ENCODE data around the gene NCOA1. TPM values are rescaled to one million over a fixed set of nuclear protein-coding genes. Genes with fewer than 3 reads are reported as not detected.

Gene NCOA1
- total and polyA plus RNA-seq, 10 of the 15 experiments (the other 5 are each of a cell fraction or from before 2014, with no cell fraction given): 1.8 to 35.6 (median 6.1) TPM

GRCh38 chr2:24621779-24622538, 130.9 kb downstream of the NCOA1 start (continued):
- TF ChIP-seq BCLAF1 (IDR thresholded peaks at IDR 0.05) (no peak), RAD21 (IDR thresholded peaks at IDR 0.05; ENCODE audit: insufficient read depth, low read depth, low read length) (no peak), MTA2 (IDR thresholded peaks at IDR 0.05; ENCODE audit: low read depth) (no peak)

GRCh38 chr2:24623535-24623934, 132.5 kb downstream of the NCOA1 start:
- POLR2A ChIA-PET: no interaction called here
- Histone ChIP-seq H3K9ac (ENCODE audit: control insufficient read depth, insufficient read depth, low read length) (no peak overlapping the region), H3K9me3 (replicated peaks; ENCODE audit: control insufficient read depth, insufficient read depth, low read length) (no peaks in the 10 kb centered on the region), H3K27ac (ENCODE audit: control insufficient read depth, insufficient read depth) (no peak overlapping the region), H3K4me1 (ENCODE audit: control insufficient read depth, insufficient read depth, low read length) (no peaks in the 10 kb centered on the region), H3K79me2 (ENCODE audit: control insufficient read depth, insufficient read depth, low read length) (no peaks in the 10 kb centered on the region), H3K4me3 (no peak overlapping the region), H4K20me1 (ENCODE audit: control insufficient read depth, insufficient read depth) (no peaks in the 10 kb centered on the region), H3K4me2 (ENCODE audit: control insufficient read depth, insufficient read depth) (no peak overlapping the region), H3K27me3 (replicated peaks in 1 of 2; ENCODE audit: control insufficient read depth in 2 of 2, insufficient read depth in 2 of 2, low read length in 1 of 2) (no peaks in the 10 kb centered on the region), H2AFZ (ENCODE audit: control insufficient read depth, low read depth, low read length) (no peak overlapping the region), H3K36me3 (ENCODE audit: control insufficient read depth in 2 of 2, insufficient read depth in 2 of 2, low read length in 1 of 2) (no peaks in the 10 kb centered on the region; a peak in 3 of 4 replicates)
- no peak for ATAC-seq
- no peak for DNase-seq (ENCODE audit: low read depth, low spot score)
- no peak for FAIRE-seq
- no TSS peak for BruUV-seq (replicated peaks)
- 98% methylated on average over 4 of the region's 4 CpGs for WGBS (ENCODE audit: insufficient coverage, insufficient replicate concordance, low lambda C conversion rate, missing lambda C conversion rate)
- SMC1A ChIA-PET (ENCODE audit: uncharacterized antibody, unreplicated experiment): no interaction called here
- in situ Hi-C loops (cut with MboI) (no loop called here), intact Hi-C loops (cut with micrococcal nuclease; ENCODE audit: unreplicated experiment) (no loop called here)
- CTCF ChIA-PET: interaction anchor here (1.0 kb wide), 1 partner anchor 11 kb away, joined by 5 read pairs; no protein-coding TSS in a partner anchor
- RAD21 ChIA-PET (ENCODE audit: unreplicated experiment): no interaction called here
- TF ChIP-seq LARP7 (IDR thresholded peaks at IDR 0.05) (no peak), EGR1 (IDR thresholded peaks at IDR 0.05; ENCODE audit: borderline replicate concordance in 1 of 2, low read depth in 2 of 2, low read length in 2 of 2) (no peak), SMAD5 (IDR thresholded peaks at IDR 0.05; ENCODE audit: low read depth) (no peak), E2F4 (IDR thresholded peaks at IDR 0.05; ENCODE audit: low read depth, low read length) (no peak), STAT3 (IDR thresholded peaks at IDR 0.05; ENCODE audit: low read depth, low read length) (no peak), RAD51 (IDR thresholded peaks at IDR 0.05) (no peak), IRF5 (IDR thresholded peaks at IDR 0.05; ENCODE audit: borderline replicate concordance) (no peak), ESRRA (IDR thresholded peaks at IDR 0.05; ENCODE audit: low read length) (no peak), CTCF (IDR thresholded peaks at IDR 0.05 in 2 of 3, conservative IDR thresholded peaks at IDR 0.05 in 1 of 3; ENCODE audit: control insufficient read depth in 2 of 3, extremely low read depth in 1 of 3, insufficient read depth in 1 of 3, low read depth in 3 of 3, low read length in 3 of 3) (no peak), BRCA1 (IDR thresholded peaks at IDR 0.05; ENCODE audit: low read depth, low read length) (no peak)

All from GM12878 (cell line).